ENCODE measurements around the gene MLPH. TPM values are rescaled to one million over a fixed set of nuclear protein-coding genes. Genes with fewer than 3 reads are reported as not detected.

The MLPH gene
- total and polyA plus RNA-seq, 2 of the 13 experiments (the other 11 are each of a cell fraction or from before 2014, with no cell fraction given), result 0.12 TPM; not detected in 1

DNA sequence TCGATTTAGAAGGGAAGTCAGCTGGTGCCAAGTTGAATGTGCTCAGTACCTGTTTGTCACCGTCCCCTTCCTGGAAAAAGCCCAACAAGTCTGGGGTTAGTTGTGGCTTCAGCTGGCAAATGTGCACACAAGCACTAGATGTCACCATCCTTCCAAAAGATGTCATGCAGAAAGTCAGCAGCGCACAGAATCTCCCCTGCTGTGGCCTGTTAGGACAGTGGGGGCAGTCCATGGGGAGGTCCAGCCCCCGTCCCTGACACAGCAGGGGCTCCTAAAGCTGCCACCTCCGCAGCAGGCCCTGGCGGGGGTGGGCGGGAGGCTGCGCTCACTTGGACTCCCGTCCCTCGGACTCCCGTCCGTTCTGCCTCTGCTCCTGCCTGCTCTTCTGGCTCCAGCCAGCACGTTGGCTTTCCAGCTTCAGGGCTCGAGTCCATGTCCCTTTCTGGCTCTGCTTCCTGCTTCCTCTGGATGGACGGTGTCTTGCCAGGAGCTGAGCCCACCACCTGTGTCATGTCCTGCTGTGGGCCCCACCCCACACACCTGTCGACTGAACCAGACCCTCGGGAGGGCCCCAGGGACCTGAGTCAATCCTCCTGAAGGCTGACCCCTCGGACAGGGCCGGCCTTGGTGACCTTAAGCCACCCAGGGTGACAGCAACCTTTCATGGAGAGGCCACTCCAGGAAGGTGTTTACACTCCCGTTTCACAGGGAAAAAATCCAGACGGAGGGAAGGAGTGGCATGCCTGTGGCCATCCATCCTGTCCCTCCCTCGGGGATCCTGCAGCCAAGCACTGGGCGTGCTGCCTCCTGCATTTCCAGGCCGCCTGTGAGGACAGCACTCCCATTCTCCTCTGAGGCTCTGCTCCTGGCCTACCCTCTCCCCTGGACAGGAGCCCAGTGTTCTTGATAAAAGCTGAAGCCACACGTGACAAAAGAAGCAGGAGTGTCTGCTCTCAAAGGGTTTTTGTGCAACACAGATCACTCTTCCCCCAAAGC is 95.0 kb downstream of the MLPH start (continued):
- TF ChIP-seq, protein P1, sequence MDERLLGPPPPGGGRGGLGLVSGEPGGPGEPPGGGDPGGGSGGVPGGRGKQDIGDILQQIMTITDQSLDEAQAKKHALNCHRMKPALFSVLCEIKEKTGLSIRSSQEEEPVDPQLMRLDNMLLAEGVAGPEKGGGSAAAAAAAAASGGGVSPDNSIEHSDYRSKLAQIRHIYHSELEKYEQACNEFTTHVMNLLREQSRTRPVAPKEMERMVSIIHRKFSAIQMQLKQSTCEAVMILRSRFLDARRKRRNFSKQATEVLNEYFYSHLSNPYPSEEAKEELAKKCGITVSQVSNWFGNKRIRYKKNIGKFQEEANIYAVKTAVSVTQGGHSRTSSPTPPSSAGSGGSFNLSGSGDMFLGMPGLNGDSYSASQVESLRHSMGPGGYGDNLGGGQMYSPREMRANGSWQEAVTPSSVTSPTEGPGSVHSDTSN (CRISPR knock-in tag; IDR thresholded peaks at IDR 0.05), result no peak
- TF ChIP-seq, protein P2, sequence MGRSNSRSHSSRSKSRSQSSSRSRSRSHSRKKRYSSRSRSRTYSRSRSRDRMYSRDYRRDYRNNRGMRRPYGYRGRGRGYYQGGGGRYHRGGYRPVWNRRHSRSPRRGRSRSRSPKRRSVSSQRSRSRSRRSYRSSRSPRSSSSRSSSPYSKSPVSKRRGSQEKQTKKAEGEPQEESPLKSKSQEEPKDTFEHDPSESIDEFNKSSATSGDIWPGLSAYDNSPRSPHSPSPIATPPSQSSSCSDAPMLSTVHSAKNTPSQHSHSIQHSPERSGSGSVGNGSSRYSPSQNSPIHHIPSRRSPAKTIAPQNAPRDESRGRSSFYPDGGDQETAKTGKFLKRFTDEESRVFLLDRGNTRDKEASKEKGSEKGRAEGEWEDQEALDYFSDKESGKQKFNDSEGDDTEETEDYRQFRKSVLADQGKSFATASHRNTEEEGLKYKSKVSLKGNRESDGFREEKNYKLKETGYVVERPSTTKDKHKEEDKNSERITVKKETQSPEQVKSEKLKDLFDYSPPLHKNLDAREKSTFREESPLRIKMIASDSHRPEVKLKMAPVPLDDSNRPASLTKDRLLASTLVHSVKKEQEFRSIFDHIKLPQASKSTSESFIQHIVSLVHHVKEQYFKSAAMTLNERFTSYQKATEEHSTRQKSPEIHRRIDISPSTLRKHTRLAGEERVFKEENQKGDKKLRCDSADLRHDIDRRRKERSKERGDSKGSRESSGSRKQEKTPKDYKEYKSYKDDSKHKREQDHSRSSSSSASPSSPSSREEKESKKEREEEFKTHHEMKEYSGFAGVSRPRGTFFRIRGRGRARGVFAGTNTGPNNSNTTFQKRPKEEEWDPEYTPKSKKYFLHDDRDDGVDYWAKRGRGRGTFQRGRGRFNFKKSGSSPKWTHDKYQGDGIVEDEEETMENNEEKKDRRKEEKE (IDR thresholded peaks at IDR 0.05), result no peak
- TF ChIP-seq ZNF546 (CRISPR knock-in tag; conservative IDR thresholded peaks at IDR 0.05) (no peak), ARNTL (CRISPR knock-in tag; IDR thresholded peaks at IDR 0.05) (peak; percentile 19; the same call in 1 of the 2 replicates), MYNN (CRISPR knock-in tag; IDR thresholded peaks at IDR 0.05; ENCODE audit: low read depth) (no peak), HNRNPH1 (optimal IDR thresholded peaks at IDR 0.05; ENCODE audit: low read depth, low read length) (no peak), ISL2 (CRISPR knock-in tag; IDR thresholded peaks at IDR 0.05) (peak; percentile 20; the same call in 1 of the 2 replicates), ZKSCAN8 (CRISPR knock-in tag; IDR thresholded peaks at IDR 0.05; ENCODE audit: borderline replicate concordance) (no peak), KDM1A (CRISPR knock-in tag; IDR thresholded peaks at IDR 0.05) (no peak), YEATS4 (CRISPR knock-in tag; IDR thresholded peaks at IDR 0.05; ENCODE audit: borderline replicate concordance) (no peak; the same call in 1 of the 2 replicates), ADNP (CRISPR knock-in tag; IDR thresholded peaks at IDR 0.05) (no peak), BHLHE40 (IDR thresholded peaks at IDR 0.05; ENCODE audit: low read length) (0 out of 2 replicates have a peak, but pooled peaks have one; percentile 28), CBX2 (IDR thresholded peaks at IDR 0.05; ENCODE audit: low read depth, low read length) (no peak), CBX2 (CRISPR knock-in tag; IDR thresholded peaks at IDR 0.05; ENCODE audit: low read depth) (no peak), RXRA (CRISPR knock-in tag; IDR thresholded peaks at IDR 0.05) (peak; percentile 91), ZNF292 (CRISPR knock-in tag; IDR thresholded peaks at IDR 0.05; ENCODE audit: borderline replicate concordance, low read depth) (peak; percentile 60; the same call in 1 of the 2 replicates)
- TF ChIP-seq, protein P3, sequence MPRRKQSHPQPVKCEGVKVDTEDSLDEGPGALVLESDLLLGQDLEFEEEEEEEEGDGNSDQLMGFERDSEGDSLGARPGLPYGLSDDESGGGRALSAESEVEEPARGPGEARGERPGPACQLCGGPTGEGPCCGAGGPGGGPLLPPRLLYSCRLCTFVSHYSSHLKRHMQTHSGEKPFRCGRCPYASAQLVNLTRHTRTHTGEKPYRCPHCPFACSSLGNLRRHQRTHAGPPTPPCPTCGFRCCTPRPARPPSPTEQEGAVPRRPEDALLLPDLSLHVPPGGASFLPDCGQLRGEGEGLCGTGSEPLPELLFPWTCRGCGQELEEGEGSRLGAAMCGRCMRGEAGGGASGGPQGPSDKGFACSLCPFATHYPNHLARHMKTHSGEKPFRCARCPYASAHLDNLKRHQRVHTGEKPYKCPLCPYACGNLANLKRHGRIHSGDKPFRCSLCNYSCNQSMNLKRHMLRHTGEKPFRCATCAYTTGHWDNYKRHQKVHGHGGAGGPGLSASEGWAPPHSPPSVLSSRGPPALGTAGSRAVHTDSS (CRISPR knock-in tag; conservative IDR thresholded peaks at IDR 0.05), result 0 out of 2 replicates have a peak, but pooled peaks have one; percentile 36
- TF ChIP-seq, protein P4, sequence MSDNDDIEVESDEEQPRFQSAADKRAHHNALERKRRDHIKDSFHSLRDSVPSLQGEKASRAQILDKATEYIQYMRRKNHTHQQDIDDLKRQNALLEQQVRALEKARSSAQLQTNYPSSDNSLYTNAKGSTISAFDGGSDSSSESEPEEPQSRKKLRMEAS (IDR thresholded peaks at IDR 0.05), result no peak; the same call in 1 of the 2 replicates
- TF ChIP-seq, protein P5, sequence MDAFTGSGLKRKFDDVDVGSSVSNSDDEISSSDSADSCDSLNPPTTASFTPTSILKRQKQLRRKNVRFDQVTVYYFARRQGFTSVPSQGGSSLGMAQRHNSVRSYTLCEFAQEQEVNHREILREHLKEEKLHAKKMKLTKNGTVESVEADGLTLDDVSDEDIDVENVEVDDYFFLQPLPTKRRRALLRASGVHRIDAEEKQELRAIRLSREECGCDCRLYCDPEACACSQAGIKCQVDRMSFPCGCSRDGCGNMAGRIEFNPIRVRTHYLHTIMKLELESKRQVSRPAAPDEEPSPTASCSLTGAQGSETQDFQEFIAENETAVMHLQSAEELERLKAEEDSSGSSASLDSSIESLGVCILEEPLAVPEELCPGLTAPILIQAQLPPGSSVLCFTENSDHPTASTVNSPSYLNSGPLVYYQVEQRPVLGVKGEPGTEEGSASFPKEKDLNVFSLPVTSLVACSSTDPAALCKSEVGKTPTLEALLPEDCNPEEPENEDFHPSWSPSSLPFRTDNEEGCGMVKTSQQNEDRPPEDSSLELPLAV (CRISPR knock-in tag; conservative IDR thresholded peaks at IDR 0.05; ENCODE audit: low read depth), result no peak
- TF ChIP-seq, protein P6, sequence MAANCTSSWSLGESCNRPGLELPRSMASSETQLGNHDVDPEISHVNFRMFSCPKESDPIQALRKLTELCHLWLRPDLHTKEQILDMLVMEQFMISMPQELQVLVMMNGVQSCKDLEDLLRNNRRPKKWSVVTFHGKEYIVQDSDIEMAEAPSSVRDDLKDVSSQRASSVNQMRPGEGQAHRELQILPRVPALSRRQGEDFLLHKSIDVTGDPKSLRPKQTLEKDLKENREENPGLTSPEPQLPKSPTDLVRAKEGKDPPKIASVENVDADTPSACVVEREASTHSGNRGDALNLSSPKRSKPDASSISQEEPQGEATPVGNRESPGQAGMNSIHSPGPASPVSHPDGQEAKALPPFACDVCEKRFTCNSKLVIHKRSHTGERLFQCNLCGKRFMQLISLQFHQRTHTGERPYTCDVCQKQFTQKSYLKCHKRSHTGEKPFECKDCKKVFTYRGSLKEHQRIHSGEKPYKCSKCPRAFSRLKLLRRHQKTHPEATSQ (CRISPR knock-in tag; IDR thresholded peaks at IDR 0.05; ENCODE audit: borderline replicate concordance), result no peak
